ENCODE results near the gene DDX27. TPM values are rescaled to one million over a fixed set of nuclear protein-coding genes. Genes with fewer than 3 reads are reported as not detected.

Gene DDX27
- total and polyA plus RNA-seq, 9 of the 15 experiments (the other 6 are each of a cell fraction or from before 2014, with no cell fraction given), result 17.9 to 79.3 (median 57.0) TPM

GRCh38 chr20:49216991-49217578 lies 2.1 kb upstream of the DDX27 start (continued):
- TF ChIP-seq ZBTB33 (CRISPR knock-in tag; IDR thresholded peaks at IDR 0.05) (peak; percentile 43), CCNT2 (IDR thresholded peaks at IDR 0.05; ENCODE audit: borderline replicate concordance, extremely low read depth, insufficient read length, low read depth, low read length) (no peak), CTCF (IDR thresholded peaks at IDR 0.05 in 2 of 3, conservative IDR thresholded peaks at IDR 0.05 in 1 of 3; ENCODE audit: insufficient read depth in 2 of 3, low read depth in 1 of 3, low read length in 3 of 3) (peak; percentile 87 to 98 (median 89)), KLF16 (IDR thresholded peaks at IDR 0.05) (0 out of 2 replicates have a peak, but pooled peaks have one; percentile 53), CBX3 (IDR thresholded peaks at IDR 0.05; ENCODE audit: borderline replicate concordance in 1 of 2, low read length in 2 of 2) (peak in 1 of 2 experiments; percentile 80; a peak in 1 of 3 replicates), TRIM25 (IDR thresholded peaks at IDR 0.05; ENCODE audit: borderline replicate concordance) (no peak), CHAMP1 (IDR thresholded peaks at IDR 0.05) (0 out of 2 replicates have a peak, but pooled peaks have one; percentile 24), TEAD1 (CRISPR knock-in tag; IDR thresholded peaks at IDR 0.05) (0 out of 4 replicates have a peak, but pooled peaks of 1 of the 2 experiments have one; percentile 43), ESRRA (IDR thresholded peaks at IDR 0.05; ENCODE audit: borderline replicate concordance, low read depth) (no peak), CC2D1A (IDR thresholded peaks at IDR 0.05) (0 out of 2 replicates have a peak, but pooled peaks have one; percentile 36), ZNF707 (CRISPR knock-in tag; conservative IDR thresholded peaks at IDR 0.05) (no peak), NR2C1 (IDR thresholded peaks at IDR 0.05) (no peak), NR2C1 (tag; IDR thresholded peaks at IDR 0.05) (no peak), ARID2 (IDR thresholded peaks at IDR 0.05) (no peak), ATF7 (IDR thresholded peaks at IDR 0.05) (0 out of 2 replicates have a peak, but pooled peaks have one; percentile 22), XRCC5 (IDR thresholded peaks at IDR 0.05; ENCODE audit: low read depth, low read length) (peak; percentile 65; the same call in 1 of the 2 replicates), BHLHE40 (IDR thresholded peaks at IDR 0.05; ENCODE audit: low read length) (0 out of 2 replicates have a peak, but pooled peaks have one; percentile 2), MYC (IDR thresholded peaks at IDR 0.05; ENCODE audit: low read depth, low read length) (peak; percentile 9; the same call in 1 of the 2 replicates), MYC (CRISPR knock-in tag; IDR thresholded peaks at IDR 0.05; ENCODE audit: borderline replicate concordance, low read depth) (no peak), STAT5A (IDR thresholded peaks at IDR 0.05; ENCODE audit: borderline replicate concordance, low read length) (no peak)
